SK-N-SH treated with all-trans-retinoic acid at 6 μM for 48 hours (cell line): ENCODE measurements around the gene CAP1.

Experiments
- ARNTL ChIP-seq: fragments of 450-650 bp; formaldehyde crosslinking; IDR thresholded peaks from 2 replicates; pipeline ENCODE4 v1.5.0; 2020; ENCODE audit warnings: low read depth, mild to moderate bottlenecking, moderate library complexity, borderline replicate concordance
- CREB5 ChIP-seq: fragments of 250-450 bp; sonication (Bioruptor Pico); IDR thresholded peaks from 2 replicates; pipeline ENCODE4 v1.5.1; 2020; ENCODE audit warnings: low read depth, mild to moderate bottlenecking, moderate library complexity
- ESRRG ChIP-seq: fragments of 250-450 bp; sonication (Bioruptor Pico); IDR thresholded peaks from 2 replicates; pipeline ENCODE4 v1.6.1; 2021; ENCODE audit warnings: mild to moderate bottlenecking
- TOX ChIP-seq: fragments of 250-450 bp; sonication (Bioruptor Pico); IDR thresholded peaks from 2 replicates; pipeline ENCODE4 v1.8.0; 2021; ENCODE audit warnings: mild to moderate bottlenecking, moderate library complexity, borderline replicate concordance

- TF ChIP-seq ESRRG (CRISPR knock-in tag) (no peak), CREB5 (CRISPR knock-in tag) (no peak), ARNTL (CRISPR knock-in tag) (no peak), TOX (CRISPR knock-in tag) (no peak)
These were observed 69.9 kb downstream of the CAP1 start for GRCh38 chr1:40110389-40110788.
